ENCODE data around the gene FAM13A. TPM values are rescaled to one million over a fixed set of nuclear protein-coding genes. Genes with fewer than 3 reads are reported as not detected.

FAM13A gene
- total and polyA plus RNA-seq, 11 donors = 3.7 to 30.4 (median 11.5) TPM

DNA sequence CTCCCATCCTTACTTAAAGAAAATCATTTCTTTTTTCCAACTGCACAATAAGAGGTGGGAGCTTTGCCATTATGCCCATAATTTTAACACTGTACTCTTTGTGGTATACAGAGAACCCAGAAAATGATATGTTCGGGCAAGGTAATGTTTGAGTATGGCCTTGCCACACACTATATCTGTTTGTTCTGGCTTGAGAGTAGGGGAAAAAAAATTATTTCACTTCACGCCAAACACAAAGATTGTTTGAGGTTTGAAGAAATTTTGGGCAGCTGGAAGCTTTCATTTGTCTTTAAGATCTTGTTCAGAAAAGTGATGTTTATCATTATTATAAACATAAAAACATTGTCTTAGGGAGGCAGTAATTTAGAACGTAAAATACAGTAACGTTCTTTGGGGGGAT is 244.0 kb downstream of the FAM13A start:
- peaks cover 0 to 65% (median 46%) of the 10 kb centered on the region in 12 donors for H3K4me1 ChIP-seq
- WGBS, 4 donors = 96 to 98% (median 96%) methylated on average over 4 of the region's 4 CpGs
- intact Hi-C loops (cut with DNase I) = no loop called here

GRCh38 chr4:88812420-88812819 is 244.6 kb downstream of the FAM13A start:
- H3K36me3 ChIP-seq = no peaks in the 10 kb centered on the region
- 40 to 59% (median 51%) methylated on average over 1 of the region's 1 CpG for WGBS, 4 donors
- no peak overlapping the region for H3K4me3 ChIP-seq
- H3K27ac ChIP-seq = no peak overlapping the region
- no peaks in the 10 kb centered on the region for H3K9me3 ChIP-seq
- DNase-seq = no peak
- no peaks in the 10 kb centered on the region for H3K27me3 ChIP-seq
- intact Hi-C loops (cut with DNase I) = no loop called here
- TF ChIP-seq POLR2A (IDR thresholded peaks at IDR 0.05) (no peak), CTCF (IDR thresholded peaks at IDR 0.05) (no peak)
- ATAC-seq = peak in 1 of 4 donors; percentile 53
- H3K4me1 ChIP-seq = peaks cover 0 to 64% (median 47%) of the 10 kb centered on the region in 12 donors

More for the DNA sequence above, 244.0 kb downstream of the FAM13A start:
- ATAC-seq (no peak), DNase-seq (no peak)
- no peaks in the 10 kb centered on the region for H3K9me3 ChIP-seq
- TF ChIP-seq CTCF (IDR thresholded peaks at IDR 0.05) (no peak), POLR2A (IDR thresholded peaks at IDR 0.05) (no peak)
- no peaks in the 10 kb centered on the region for H3K36me3 ChIP-seq
- no peaks in the 10 kb centered on the region for H3K27me3 ChIP-seq
- no peak overlapping the region for H3K27ac ChIP-seq
- no peak overlapping the region for H3K4me3 ChIP-seq

- Histone ChIP-seq H3K4me3 (no peak overlapping the region), H3K36me3 (no peaks in the 10 kb centered on the region), H3K9me3 (no peaks in the 10 kb centered on the region), H3K27ac (no peak overlapping the region), H3K4me1 (peaks cover 0 to 66% (median 45%) of the 10 kb centered on the region in 12 donors), H3K27me3 (no peaks in the 10 kb centered on the region)
- TF ChIP-seq CTCF (IDR thresholded peaks at IDR 0.05) (no peak), POLR2A (IDR thresholded peaks at IDR 0.05) (no peak)
- DNase-seq (no peak), ATAC-seq (peak in 1 of 4 donors; percentile 23)
- 92 to 100% (median 99%) methylated on average over 1 of the region's 1 CpG for WGBS, 4 donors
- intact Hi-C loops (cut with DNase I) = no loop called here
Observed at GRCh38 chr4:88811904-88812303, 245.1 kb downstream of the FAM13A start.

GRCh38 chr4:88810325-88810724 is 246.7 kb downstream of the FAM13A start:
- Histone ChIP-seq H3K4me3 (no peak overlapping the region), H3K4me1 (peaks cover 0 to 59% (median 40%) of the 10 kb centered on the region in 12 donors), H3K27me3 (no peaks in the 10 kb centered on the region), H3K27ac (peak overlapping the region in 1 of 12 donors; percentile 63), H3K9me3 (no peaks in the 10 kb centered on the region), H3K36me3 (no peaks in the 10 kb centered on the region)
- intact Hi-C loops (cut with DNase I) = no loop called here
- no peak for ATAC-seq
- DNase-seq = no peak
- TF ChIP-seq CTCF (IDR thresholded peaks at IDR 0.05) (no peak), POLR2A (IDR thresholded peaks at IDR 0.05) (no peak)
- WGBS, 4 donors = 33 to 51% (median 44%) methylated on average over 1 of the region's 1 CpG

All from heart left ventricle (tissue), 16 donors.